Spleen (tissue), 7 donors: Measurements from ENCODE around the gene ABCA13.

Experiments
- POLR2A ChIP-seq, 3 donors: fragments of 450-650 bp; IDR thresholded peaks; one replicate each; pipeline ENCODE4 v1.5.1; 2017; ENCODE audit warnings: antibody characterized with exemption in 3 of 3, mild to moderate bottlenecking in 1 of 3
- TF ChIP-seq, protein P1 (sequence below), 11 experiments: fragments of 200-600 bp in 7 of 11; fragments of 450-650 bp in 4 of 11; sonication (generic) in 4 of 11; IDR thresholded peaks in 8 of 11; conservative IDR thresholded peaks in 3 of 11; 1 replicate in 7 of 11; 2 replicates in 4 of 11; pipeline versions ENCODE4 v1.4.0 to v1.8.0; 2016 to 2021; ENCODE audit warnings: antibody characterized with exemption in 11 of 11, inconsistent platforms in 4 of 11, mild to moderate bottlenecking in 1 of 11
- donor health status: DM: no; HTN: no; CAD: no; lungs with moderate emphysema.
- donor health status: DM: no; HTN: no; CAD: no.
- donor health status: DM: no; HTN: no; CAD: no.

DNA sequence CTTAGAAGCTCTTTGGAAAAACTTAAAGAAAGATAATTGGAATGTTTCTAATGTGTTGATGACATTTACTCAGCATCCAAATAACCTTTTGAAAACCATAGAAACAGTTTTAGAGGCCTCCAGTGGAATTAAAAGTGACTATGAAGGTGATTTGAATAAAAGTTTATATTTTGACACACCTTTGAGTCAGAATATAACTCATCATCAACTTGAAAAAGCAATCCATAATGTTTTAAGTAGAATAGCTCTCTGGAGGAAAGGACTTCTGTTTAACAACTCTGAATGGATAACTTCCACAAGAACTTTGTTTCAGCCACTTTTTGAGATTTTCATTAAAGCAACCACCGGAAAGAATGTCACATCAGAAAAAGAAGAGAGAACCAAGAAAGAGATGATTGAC, 108.2 kb downstream of the ABCA13 start:
- TF ChIP-seq, protein P1, sequence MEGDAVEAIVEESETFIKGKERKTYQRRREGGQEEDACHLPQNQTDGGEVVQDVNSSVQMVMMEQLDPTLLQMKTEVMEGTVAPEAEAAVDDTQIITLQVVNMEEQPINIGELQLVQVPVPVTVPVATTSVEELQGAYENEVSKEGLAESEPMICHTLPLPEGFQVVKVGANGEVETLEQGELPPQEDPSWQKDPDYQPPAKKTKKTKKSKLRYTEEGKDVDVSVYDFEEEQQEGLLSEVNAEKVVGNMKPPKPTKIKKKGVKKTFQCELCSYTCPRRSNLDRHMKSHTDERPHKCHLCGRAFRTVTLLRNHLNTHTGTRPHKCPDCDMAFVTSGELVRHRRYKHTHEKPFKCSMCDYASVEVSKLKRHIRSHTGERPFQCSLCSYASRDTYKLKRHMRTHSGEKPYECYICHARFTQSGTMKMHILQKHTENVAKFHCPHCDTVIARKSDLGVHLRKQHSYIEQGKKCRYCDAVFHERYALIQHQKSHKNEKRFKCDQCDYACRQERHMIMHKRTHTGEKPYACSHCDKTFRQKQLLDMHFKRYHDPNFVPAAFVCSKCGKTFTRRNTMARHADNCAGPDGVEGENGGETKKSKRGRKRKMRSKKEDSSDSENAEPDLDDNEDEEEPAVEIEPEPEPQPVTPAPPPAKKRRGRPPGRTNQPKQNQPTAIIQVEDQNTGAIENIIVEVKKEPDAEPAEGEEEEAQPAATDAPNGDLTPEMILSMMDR (IDR thresholded peaks at IDR 0.05 in 8 of 11, conservative IDR thresholded peaks at IDR 0.05 in 3 of 11): no peak
- TF ChIP-seq POLR2A (IDR thresholded peaks at IDR 0.05): no peak
